ENCODE data around the gene ERN1.

DNA sequence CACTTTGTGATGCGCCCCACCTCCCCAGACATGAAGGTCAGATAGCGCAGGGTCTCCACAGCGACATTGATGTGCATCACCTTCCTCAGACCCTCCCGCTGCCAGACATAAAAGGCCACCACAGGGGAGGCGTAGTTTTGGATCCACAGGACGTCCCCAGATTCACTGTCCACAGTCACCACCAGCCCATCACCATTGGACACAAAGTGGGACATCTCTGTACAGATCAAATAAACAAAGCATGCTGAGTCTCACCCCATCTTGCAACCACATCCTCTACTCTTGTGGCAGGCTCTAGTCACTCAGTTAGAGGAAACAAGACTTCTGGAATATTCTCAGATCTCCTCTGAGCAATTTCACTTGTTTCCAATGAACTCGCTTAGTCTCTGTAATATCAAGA is 63.2 kb downstream of the ERN1 start:
- TF ChIP-seq GATA3 (IDR thresholded peaks at IDR 0.05; ENCODE audit: low read depth, low read length) (no peak), GATA2 (IDR thresholded peaks at IDR 0.05; ENCODE audit: low read depth, low read length) (no peak)

All from SH-SY5Y (cell line).